ENCODE data around the gene GMDS.
A peak's percentile ranks its signal among the peaks of the same experiment; 100 is the strongest.

Gene GMDS

DNA sequence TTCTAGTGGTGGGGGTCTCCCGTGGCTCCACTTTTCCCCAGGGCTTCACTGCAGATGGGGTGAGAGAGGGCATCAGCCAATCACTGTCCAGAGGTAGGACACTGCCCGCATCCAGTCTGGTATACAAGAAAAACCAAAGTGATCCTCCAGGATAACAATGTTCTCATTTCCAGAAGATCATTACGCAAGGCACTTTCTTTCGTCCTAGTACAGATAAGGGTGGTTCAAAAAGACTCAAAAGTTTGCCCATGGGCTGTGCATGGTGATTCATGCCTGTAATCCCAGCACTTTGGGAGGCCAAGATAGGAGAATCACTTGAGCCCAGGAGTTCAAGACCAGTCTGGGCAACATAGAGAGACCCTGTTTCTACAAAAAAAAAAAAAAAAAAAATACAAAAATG is 16.4 kb downstream of the GMDS start:
- Histone ChIP-seq H3K27ac (ENCODE audit: insufficient read depth in 1 of 2, low read depth in 1 of 2, low read length in 2 of 2, poor library complexity in 1 of 2, severe bottlenecking in 2 of 2) (no peak overlapping the region), H3K27me3 (replicated peaks in 2 of 5; ENCODE audit: control insufficient read depth in 4 of 5, insufficient read depth in 5 of 5, low read length in 4 of 5) (no peaks in the 10 kb centered on the region), H3K9me3 (ENCODE audit: control extremely low read depth in 1 of 5, control insufficient read depth in 4 of 5, insufficient read depth in 2 of 5, low read depth in 1 of 5, low read length in 4 of 5) (no peaks in the 10 kb centered on the region), H3K36me3 (ENCODE audit: control insufficient read depth in 4 of 4, insufficient read depth in 4 of 4, low read length in 3 of 4) (no peaks in the 10 kb centered on the region), H3K4me1 (ENCODE audit: control extremely low read depth in 1 of 4, control insufficient read depth in 4 of 4, insufficient read depth in 4 of 4, low read length in 3 of 4) (no peaks in the 10 kb centered on the region), H3K4me3 (ENCODE audit: control insufficient read depth in 1 of 7, extremely low read depth in 1 of 7, insufficient read depth in 4 of 7, low read depth in 2 of 7, low read length in 6 of 7) (no peak overlapping the region)
- ChIA-PET POLR2A (no interaction called here), CTCF (interaction anchor here (1.0 kb wide), 1 partner anchor 11 kb away, joined by 4 read pairs; no protein-coding TSS in a partner anchor)
- WGBS (ENCODE audit: insufficient coverage), result 100% methylated on average over 4 of the region's 4 CpGs
- no peak for DNase-seq

DNA sequence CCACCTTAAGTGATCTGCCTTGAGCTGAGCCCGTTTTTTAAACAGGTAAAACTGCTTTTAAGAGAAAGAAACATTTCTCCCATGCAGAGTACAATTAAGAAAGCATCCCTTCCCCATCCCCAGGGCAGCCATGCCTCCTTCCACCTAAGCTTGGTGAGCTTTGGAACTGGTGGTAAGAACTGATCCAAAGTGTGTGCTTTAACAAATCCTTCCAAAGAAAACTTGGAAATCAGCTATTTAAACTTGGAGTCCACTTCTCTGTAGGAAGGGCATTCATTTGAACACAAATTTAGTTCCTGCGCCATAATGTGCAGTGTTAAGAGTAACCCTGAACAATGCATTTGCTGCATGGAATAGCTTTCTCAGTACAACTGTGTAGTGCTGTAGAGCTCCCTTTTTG is 17.0 kb downstream of the GMDS start:
- WGBS (ENCODE audit: insufficient coverage), result 100% methylated on average over 2 of the region's 2 CpGs
- CTCF ChIA-PET, result interaction anchor here (1.0 to 1.4 kb wide), 2 partner anchors 12 to 26 kb away, joined by 3 to 4 read pairs; no protein-coding TSS in a partner anchor

DNA sequence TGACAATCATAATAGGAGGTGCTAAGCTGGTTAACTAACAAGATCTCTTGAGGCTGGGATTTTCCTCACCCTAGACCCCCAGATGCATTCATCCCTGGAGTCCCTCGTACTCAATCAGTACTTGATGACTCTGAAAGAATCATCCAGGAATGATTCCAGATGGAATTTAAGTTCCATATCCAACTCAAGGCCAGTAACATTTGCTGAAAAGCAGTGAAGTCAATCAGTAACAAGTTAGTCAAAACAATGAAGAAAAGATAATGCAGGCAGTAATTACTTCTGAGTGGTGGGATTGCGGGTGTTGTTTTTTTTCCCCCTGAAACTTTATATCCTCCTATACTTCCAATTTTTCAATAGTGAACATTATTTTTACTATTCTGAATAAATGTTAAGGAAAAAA is 18.6 kb downstream of the GMDS start:
- 100% methylated on average over 1 of the region's 2 CpGs for WGBS (ENCODE audit: insufficient coverage)
- CTCF ChIA-PET, result interaction anchor here (0.5 to 1.9 kb wide), 2 partner anchors 18 to 635 kb away, joined by 4 to 5 read pairs; no protein-coding TSS in a partner anchor

More for the DNA sequence above, 17.0 kb downstream of the GMDS start:
- no peak overlapping the region for H3K27ac ChIP-seq (ENCODE audit: insufficient read depth in 1 of 2, low read depth in 1 of 2, low read length in 2 of 2, poor library complexity in 1 of 2, severe bottlenecking in 2 of 2)
- no peaks in the 10 kb centered on the region for H3K9me3 ChIP-seq (ENCODE audit: control extremely low read depth in 1 of 5, control insufficient read depth in 4 of 5, insufficient read depth in 2 of 5, low read depth in 1 of 5, low read length in 4 of 5)
- no peaks in the 10 kb centered on the region for H3K27me3 ChIP-seq (replicated peaks in 2 of 5; ENCODE audit: control insufficient read depth in 4 of 5, insufficient read depth in 5 of 5, low read length in 4 of 5)
- DNase-seq, result no peak
- H3K4me3 ChIP-seq (ENCODE audit: control insufficient read depth in 1 of 7, extremely low read depth in 1 of 7, insufficient read depth in 4 of 7, low read depth in 2 of 7, low read length in 6 of 7), result no peak overlapping the region
- no peaks in the 10 kb centered on the region for H3K4me1 ChIP-seq (ENCODE audit: control extremely low read depth in 1 of 4, control insufficient read depth in 4 of 4, insufficient read depth in 4 of 4, low read length in 3 of 4)
- H3K36me3 ChIP-seq (ENCODE audit: control insufficient read depth in 4 of 4, insufficient read depth in 4 of 4, low read length in 3 of 4), result no peaks in the 10 kb centered on the region
- POLR2A ChIA-PET, result interaction anchor here (0.6 kb wide), 1 partner anchor 9 kb away, joined by 3 read pairs; no protein-coding TSS in a partner anchor

DNA sequence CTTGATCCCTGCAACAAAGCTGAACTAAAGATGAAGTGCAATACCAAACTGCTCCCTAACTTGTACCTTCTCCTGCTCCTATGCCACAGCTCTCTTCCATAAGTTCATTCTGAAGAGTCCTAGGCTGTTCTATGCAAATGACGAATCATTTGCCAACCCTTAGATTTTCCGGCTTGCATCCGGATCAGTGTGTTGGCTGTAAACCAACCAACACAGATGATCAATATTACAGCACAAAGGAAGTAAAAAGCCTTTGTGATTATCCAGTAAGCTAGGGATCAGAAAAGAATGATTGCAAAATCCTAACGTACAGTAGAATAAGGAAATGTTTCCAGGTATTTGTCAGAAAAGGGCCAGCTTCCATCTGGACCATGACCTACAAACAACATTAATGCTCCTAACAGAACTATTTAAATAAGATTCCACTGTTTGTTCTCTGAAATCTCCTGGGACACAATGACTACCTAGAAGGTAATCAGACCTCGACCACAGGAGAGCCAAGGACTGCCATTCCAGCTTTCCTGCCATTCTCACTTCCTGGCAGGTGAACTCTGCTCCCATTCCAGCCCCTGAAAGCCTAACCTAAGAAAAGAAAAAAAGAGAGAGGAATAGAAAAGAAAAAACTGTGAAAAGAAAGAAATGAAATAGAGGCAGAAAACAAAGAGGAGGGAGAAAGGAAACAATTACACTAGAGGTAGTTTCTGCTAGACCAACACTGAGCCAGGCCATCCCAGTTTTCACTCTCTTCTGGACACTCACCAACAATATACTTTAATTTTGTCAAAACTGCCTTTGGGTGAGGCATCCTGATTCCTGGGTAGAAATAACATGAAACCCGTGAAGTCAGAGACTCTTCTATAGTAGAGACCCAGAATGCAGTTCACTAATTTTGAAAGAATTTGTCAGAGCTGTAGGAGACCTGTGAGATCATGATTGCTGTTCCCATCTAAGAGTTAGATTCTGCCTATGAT is 19.7 kb downstream of the GMDS start:
- 95% methylated on average over 6 of the region's 6 CpGs for WGBS (ENCODE audit: insufficient coverage)
- Histone ChIP-seq H3K36me3 (ENCODE audit: control insufficient read depth in 4 of 4, insufficient read depth in 4 of 4, low read length in 3 of 4) (no peaks in the 10 kb centered on the region), H3K9me3 (ENCODE audit: control extremely low read depth in 1 of 5, control insufficient read depth in 4 of 5, insufficient read depth in 2 of 5, low read depth in 1 of 5, low read length in 4 of 5) (no peaks in the 10 kb centered on the region), H3K27ac (ENCODE audit: insufficient read depth in 1 of 2, low read depth in 1 of 2, low read length in 2 of 2, poor library complexity in 1 of 2, severe bottlenecking in 2 of 2) (no peak overlapping the region), H3K4me1 (ENCODE audit: control extremely low read depth in 1 of 4, control insufficient read depth in 4 of 4, insufficient read depth in 4 of 4, low read length in 3 of 4) (peaks cover 5 to 11% (median 9%) of the 10 kb centered on the region in 4 experiments), H3K27me3 (replicated peaks in 2 of 5; ENCODE audit: control insufficient read depth in 4 of 5, insufficient read depth in 5 of 5, low read length in 4 of 5) (no peaks in the 10 kb centered on the region), H3K4me3 (ENCODE audit: control insufficient read depth in 1 of 7, extremely low read depth in 1 of 7, insufficient read depth in 4 of 7, low read depth in 2 of 7, low read length in 6 of 7) (no peak overlapping the region)
- ChIA-PET CTCF (interaction anchor here (0.9 to 1.9 kb wide), 3 partner anchors 12 to 128 kb away, joined by 4 to 5 read pairs (median 4); no protein-coding TSS in a partner anchor), POLR2A (interaction anchor here (0.5 kb wide), 1 partner anchor 34 kb away, joined by 3 read pairs; no protein-coding TSS in a partner anchor)
- no peak for DNase-seq

More for the DNA sequence above, 18.6 kb downstream of the GMDS start:
- POLR2A ChIA-PET, result no interaction called here
- Histone ChIP-seq H3K27me3 (replicated peaks in 2 of 5; ENCODE audit: control insufficient read depth in 4 of 5, insufficient read depth in 5 of 5, low read length in 4 of 5) (no peaks in the 10 kb centered on the region), H3K27ac (ENCODE audit: insufficient read depth in 1 of 2, low read depth in 1 of 2, low read length in 2 of 2, poor library complexity in 1 of 2, severe bottlenecking in 2 of 2) (no peak overlapping the region), H3K9me3 (ENCODE audit: control extremely low read depth in 1 of 5, control insufficient read depth in 4 of 5, insufficient read depth in 2 of 5, low read depth in 1 of 5, low read length in 4 of 5) (no peaks in the 10 kb centered on the region), H3K36me3 (ENCODE audit: control insufficient read depth in 4 of 4, insufficient read depth in 4 of 4, low read length in 3 of 4) (no peaks in the 10 kb centered on the region), H3K4me3 (ENCODE audit: control insufficient read depth in 1 of 7, extremely low read depth in 1 of 7, insufficient read depth in 4 of 7, low read depth in 2 of 7, low read length in 6 of 7) (no peak overlapping the region), H3K4me1 (ENCODE audit: control extremely low read depth in 1 of 4, control insufficient read depth in 4 of 4, insufficient read depth in 4 of 4, low read length in 3 of 4) (peaks cover 5 to 9% (median 7%) of the 10 kb centered on the region in 4 experiments)
- DNase-seq, result no peak

DNA sequence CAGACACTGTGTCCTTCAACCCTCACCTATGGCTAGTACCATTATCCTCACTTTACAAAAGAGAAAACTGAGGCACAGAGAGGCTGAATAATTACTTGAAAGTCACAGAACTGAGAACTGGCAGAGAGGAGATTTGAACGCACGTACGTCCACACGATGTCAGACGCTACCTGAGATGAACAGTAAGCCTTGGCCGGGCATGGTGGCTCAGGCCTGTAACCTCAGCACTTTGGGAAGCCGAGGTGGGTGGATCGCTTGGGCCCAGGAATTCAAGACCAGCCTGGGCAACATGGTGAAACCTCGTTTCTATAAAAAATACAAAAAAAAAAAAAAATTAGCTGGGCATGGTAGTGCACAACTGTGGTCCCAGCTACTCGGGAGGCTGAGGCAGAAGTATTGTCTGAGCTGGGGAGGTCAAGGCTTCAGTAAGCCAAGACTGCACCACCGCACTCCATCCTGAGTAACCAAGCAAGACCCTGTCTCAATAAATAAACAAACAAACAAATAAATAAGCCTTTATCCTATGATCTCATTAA is 20.5 kb downstream of the GMDS start:
- no peaks in the 10 kb centered on the region for H3K27me3 ChIP-seq (replicated peaks in 2 of 5; ENCODE audit: control insufficient read depth in 4 of 5, insufficient read depth in 5 of 5, low read length in 4 of 5)
- H3K4me3 ChIP-seq (ENCODE audit: control insufficient read depth in 1 of 7, extremely low read depth in 1 of 7, insufficient read depth in 4 of 7, low read depth in 2 of 7, low read length in 6 of 7), result no peak overlapping the region
- no peak overlapping the region for H3K27ac ChIP-seq (ENCODE audit: insufficient read depth in 1 of 2, low read depth in 1 of 2, low read length in 2 of 2, poor library complexity in 1 of 2, severe bottlenecking in 2 of 2)
- ChIA-PET CTCF (interaction anchor here (0.9 to 1.4 kb wide), 3 partner anchors 11 to 129 kb away, joined by 4 read pairs; no protein-coding TSS in a partner anchor), POLR2A (interaction anchor here (0.5 kb wide), 1 partner anchor 33 kb away, joined by 3 read pairs; no protein-coding TSS in a partner anchor)
- H3K4me1 ChIP-seq (ENCODE audit: control extremely low read depth in 1 of 4, control insufficient read depth in 4 of 4, insufficient read depth in 4 of 4, low read length in 3 of 4), result peaks cover 5 to 11% (median 9%) of the 10 kb centered on the region in 4 experiments
- no peaks in the 10 kb centered on the region for H3K9me3 ChIP-seq (ENCODE audit: control extremely low read depth in 1 of 5, control insufficient read depth in 4 of 5, insufficient read depth in 2 of 5, low read depth in 1 of 5, low read length in 4 of 5)
- no peak for DNase-seq
- 98% methylated on average over 10 of the region's 11 CpGs for WGBS (ENCODE audit: insufficient coverage)
- no peaks in the 10 kb centered on the region for H3K36me3 ChIP-seq (ENCODE audit: control insufficient read depth in 4 of 4, insufficient read depth in 4 of 4, low read length in 3 of 4)

DNA sequence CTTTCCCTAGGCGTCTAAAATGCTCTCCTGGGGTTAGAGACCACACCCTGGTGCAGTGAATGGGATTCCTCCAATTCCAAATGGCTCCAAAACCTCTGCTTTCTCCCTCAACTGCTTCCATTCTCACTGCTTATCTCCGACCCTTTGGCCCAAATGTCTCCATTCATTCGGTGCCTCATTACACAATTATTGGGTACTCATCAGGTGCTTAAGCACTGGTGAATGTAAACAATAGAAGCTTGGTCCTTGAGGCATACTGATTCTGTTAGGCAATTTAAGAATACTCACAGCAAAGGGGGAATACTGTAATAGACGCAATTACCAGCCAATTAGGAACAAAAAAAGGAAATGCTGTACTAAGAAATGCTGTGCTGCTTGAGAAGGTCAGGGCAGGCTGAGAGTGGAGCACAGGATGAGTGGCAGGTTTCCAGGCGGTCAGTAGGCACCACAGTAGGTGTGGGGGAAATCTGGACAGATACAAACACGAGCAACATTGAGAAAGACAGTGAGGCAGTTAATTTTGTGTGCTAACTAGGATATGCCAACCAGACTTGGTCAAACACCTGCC is 23.0 kb downstream of the GMDS start:
- H3K4me3 ChIP-seq (ENCODE audit: control insufficient read depth in 1 of 7, extremely low read depth in 1 of 7, insufficient read depth in 4 of 7, low read depth in 2 of 7, low read length in 6 of 7), result peak overlapping the region in 6 of 7 experiments; percentile 64 to 100 (median 80)
- peaks cover 5 to 11% (median 9%) of the 10 kb centered on the region in 4 experiments for H3K4me1 ChIP-seq (ENCODE audit: control extremely low read depth in 1 of 4, control insufficient read depth in 4 of 4, insufficient read depth in 4 of 4, low read length in 3 of 4)
- no peaks in the 10 kb centered on the region for H3K36me3 ChIP-seq (ENCODE audit: control insufficient read depth in 4 of 4, insufficient read depth in 4 of 4, low read length in 3 of 4)
- H3K27ac ChIP-seq (ENCODE audit: insufficient read depth in 1 of 2, low read depth in 1 of 2, low read length in 2 of 2, poor library complexity in 1 of 2, severe bottlenecking in 2 of 2), result peak overlapping the region; percentile 84 to 93
- CTCF ChIA-PET, result interaction anchor here (0.8 to 3.1 kb wide), 4 partner anchors 10 to 132 kb away, joined by 3 to 11 read pairs (median 3); no protein-coding TSS in a partner anchor
- no peaks in the 10 kb centered on the region for H3K27me3 ChIP-seq (replicated peaks in 2 of 5; ENCODE audit: control insufficient read depth in 4 of 5, insufficient read depth in 5 of 5, low read length in 4 of 5)
- WGBS (ENCODE audit: insufficient coverage), result 40% methylated on average over 4 of the region's 6 CpGs
- DNase-seq, result peak in 2 of 3 donors; percentile 8 to 9
- H3K9me3 ChIP-seq (ENCODE audit: control extremely low read depth in 1 of 5, control insufficient read depth in 4 of 5, insufficient read depth in 2 of 5, low read depth in 1 of 5, low read length in 4 of 5), result no peaks in the 10 kb centered on the region
- POLR2A ChIA-PET, result interaction anchor here (1.0 kb wide), 1 partner anchor 31 kb away, joined by 3 read pairs; no protein-coding TSS in a partner anchor

Measured in common myeloid progenitor, CD34-positive (primary cell).